Pulmonary artery endothelial cell (primary cell): Measurements from ENCODE around the gene CEACAM18. TPM values are rescaled to one million over a fixed set of nuclear protein-coding genes. Genes with fewer than 3 reads are reported as not detected.
"Not testable (repeated sequence)": the region's sequence is repeated elsewhere in the genome, so short reads cannot be mapped to it uniquely, and the experiment has no call there.

Source experiments
- DNase-seq: peaks from one replicate; pipeline ENCODE4 v3.0.0-alpha.2; 2011; ENCODE audit warnings: low read depth, low spot score
- total RNA-seq: library from RNA; depleted of rRNA; stranded (reverse); fragments of >200 nt; gene quantifications from 2 replicates; pipeline ENCODE4 v1.2.3, GENCODE V29; 2014

CEACAM18 gene
- total RNA-seq = not detected in 2 replicates

DNA sequence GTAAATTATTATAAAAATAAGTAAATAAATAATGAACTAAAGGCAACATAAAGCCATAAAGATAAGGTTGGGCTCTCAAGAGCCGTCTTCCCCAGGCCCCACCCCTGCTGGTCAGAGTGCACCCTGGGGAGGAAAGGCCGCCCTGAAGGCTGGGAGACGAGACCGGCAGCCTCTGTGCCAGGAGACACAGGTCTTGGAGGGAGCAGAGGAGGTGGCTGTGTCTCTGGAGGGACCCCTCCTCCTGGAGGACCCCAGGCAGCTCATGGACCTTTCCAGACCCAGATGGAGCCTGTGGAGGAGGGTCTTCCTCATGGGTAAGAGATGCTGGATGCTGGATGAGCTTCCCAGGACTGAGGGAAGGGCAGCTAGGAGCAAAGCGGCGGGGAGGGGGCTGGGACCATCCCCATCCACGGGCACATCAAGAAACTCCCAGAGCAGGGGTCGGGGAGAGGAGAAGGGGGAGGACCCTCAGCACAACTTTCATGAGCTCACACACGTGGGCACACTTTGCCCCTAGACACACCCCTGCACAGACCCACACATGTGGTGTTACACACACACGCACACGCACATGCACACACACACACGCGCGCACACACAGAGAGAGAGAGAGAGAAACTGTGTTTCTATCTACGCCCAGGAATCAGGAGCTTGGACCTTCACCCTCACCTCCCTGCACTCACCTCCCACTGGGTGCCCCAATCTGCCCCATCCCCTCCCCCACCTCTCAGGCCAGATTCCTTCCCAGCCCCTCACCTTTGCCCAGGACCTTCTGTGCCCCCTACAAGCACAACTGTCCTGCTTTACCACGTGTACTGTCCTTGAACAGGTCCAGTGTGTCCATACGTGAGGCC, at the start of gene CEACAM18:
Gene CEACAM18 (plus strand): TSS at position 159 of the 854 bp plus-strand sequence.
- no peak for DNase-seq

DNA sequence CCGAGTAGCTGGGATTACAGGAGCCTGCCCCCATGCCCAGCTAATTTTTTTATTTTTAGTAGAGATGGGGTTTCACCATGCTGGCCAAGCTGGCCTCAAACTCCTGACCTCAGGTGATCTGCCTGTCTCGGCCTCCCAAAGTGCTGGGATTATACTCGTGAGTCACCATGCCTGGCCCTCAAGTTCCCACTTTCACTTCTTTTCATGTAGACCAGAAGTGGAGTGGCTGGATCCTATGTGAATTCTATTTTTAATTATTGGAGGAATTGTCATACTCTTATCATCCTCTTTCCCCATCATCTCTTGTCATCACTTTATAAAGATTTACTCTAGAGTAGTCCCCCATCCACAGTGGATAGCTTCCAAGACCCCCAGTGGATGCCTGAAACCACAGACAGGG, 48.1 kb upstream of the CEACAM18 start:
- no peak for DNase-seq

DNA sequence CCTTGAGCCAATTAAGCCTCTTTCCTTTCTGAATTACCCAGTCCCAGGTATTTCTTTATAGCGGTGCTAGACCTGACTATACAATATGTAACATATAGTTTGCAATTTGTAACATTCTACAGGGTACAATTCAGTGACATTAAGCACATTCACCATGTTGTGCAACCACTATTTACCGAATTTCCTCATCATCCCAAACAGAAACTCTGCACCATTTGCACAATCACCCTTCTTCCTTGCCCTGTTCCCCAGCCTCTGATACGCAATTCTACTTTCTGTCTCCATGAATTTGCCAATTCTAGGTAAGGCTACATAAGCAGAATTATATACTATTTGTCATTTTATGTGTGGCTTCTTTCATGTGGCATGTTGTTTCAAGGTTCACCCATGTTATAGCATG, 47.2 kb upstream of the CEACAM18 start:
- DNase-seq = no peak

DNA sequence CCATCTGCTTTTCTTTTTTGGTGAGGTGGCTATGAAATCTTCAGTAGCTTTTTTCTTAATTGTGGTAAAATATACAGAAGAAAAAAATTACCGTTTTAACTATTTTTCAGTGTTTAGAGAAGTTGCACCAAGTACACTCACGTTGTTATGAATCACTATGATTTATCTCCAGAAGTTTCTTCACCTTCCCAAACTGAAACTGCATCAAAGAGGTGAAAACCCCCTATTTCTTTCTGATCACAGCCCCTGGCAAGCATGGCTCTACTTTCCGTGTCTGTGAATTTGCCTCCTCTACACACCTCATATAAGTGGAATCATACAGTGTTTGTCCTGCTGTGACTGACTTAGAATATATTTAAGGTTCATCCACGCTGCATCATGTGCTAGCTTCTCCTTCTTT, 45.3 kb upstream of the CEACAM18 start:
- no peak for DNase-seq

DNA sequence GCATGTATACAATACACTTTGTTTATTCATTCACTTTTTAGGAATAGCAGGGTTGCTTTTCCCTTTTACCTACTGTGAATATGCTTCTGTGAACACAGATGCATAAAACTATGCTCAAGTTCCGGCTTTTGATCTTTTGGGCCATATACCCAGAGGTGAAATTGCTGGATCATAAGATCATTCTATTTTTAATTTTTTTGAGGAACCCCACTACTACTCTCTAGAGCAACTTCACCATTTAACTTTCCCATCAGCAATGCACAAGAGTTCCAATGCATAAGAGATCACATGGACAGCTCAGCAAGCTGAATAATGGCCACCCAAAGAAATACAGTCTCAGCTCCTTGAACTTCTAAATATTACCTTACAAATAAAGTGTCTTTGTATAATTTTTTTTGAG, 43.9 kb upstream of the CEACAM18 start:
- no peak for DNase-seq

DNA sequence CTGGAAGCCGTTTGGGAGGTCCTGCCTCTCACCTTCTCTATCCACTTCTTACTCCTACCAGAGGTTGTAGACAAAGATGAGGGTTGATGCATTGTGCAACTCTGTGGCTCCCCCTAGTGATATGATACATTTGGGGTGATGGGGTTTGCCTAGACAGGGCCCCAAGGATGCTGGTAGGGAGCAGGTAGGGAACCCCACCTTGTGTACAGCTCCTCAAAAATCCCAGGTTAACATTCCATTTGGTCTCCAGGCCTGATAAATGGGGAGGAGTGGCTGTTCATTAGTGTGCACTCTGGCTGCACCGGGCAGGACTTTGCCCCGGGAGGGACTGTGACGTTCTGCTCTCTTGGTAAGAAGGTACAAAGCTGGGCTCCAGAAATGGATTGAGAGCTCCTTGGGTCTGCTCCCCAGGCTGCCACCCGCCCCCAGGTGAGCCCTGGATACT, 39.3 kb upstream of the CEACAM18 start:
- no peak for DNase-seq

DNA sequence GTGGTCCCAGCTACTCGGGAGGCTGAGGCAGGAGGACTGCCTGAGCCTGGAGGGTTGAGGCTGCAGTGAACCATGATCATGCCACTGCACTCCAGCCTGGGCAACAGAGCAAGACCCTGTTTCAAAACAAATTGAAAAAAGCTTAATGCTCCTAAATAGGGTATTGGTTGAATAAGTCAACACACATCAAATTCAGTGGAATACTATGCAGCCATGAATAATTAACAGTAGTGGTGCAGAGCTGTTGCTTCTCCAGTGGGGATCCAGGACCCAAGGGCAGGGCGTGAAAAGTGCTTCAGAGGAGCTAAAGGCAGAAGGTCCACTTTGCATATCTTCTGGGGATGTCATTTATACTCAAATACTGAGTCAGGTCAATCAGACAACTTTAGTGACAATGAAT, 38.3 kb upstream of the CEACAM18 start:
- DNase-seq = no peak

DNA sequence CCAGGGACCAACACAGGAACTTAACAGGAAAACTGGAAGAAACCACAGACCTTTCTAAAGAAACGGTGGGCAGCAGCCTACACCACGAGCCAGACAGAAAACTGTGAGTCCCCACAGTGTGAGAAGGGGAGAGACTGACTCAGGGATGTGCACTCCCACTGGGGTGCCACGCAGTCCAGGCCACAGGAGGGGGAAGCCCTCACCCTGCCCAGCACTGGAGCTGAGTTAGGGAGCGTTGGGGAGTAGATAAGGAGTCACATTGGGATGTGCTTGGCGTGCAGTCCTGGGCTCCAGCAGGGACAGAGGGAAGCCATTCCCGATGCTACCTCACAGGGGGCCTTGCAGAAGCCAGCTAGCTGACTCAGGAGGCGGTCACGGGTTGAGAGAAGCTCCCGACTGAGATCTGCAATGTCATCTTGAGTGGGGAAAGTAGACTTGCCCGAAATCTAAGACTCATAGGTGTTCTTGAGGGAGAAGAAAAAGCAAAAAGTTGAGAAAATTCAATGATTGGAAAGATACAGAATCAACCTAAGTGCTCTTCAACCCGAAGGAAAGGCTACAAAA, 37.4 kb upstream of the CEACAM18 start:
- DNase-seq = no peak

DNA sequence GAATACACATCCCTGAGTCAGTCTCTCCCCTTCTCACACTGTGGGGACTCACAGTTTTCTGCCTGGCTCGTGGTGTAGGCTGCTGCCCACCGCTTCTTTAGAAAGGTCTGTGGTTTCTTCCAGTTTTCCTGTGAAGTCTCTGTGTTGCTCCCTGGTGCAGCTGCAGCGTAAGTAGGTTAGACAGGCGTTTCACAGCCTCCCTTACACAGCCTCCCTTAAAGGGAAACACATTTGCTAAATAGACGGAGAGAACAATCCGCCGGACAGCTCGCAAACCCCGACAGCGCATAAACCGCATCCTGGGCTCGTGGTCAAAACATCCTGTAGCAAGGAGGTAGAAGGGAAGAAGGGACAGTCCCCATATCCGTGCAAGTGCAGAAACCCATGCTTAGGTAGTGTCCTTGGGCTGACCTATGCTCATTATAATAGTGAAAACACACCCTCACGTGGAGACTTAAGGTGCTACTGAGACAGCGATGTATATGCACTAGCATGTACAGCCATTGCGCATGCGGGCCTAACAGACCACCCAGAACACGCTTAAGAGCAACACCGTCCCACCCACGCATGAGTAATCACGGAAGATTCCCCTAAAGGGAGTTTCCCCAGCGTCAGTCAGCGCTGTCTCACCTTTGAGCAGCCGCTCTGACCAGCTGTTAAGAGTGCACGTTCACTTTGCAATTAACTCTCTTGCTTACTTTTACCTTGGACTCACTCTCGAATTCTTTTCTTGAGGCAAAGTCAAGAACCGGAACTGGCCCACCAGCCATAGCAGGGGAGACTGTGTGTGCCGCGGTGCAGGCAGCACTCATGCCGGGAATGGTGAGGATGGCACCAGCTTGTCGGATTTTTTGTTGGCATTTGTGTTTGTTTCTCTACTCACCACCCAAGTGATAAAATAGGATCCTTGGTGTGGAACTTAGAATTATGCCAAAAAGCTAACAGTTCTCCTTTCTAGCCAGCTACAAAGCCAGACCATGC, 36.6 kb upstream of the CEACAM18 start:
- DNase-seq = no peak

DNA sequence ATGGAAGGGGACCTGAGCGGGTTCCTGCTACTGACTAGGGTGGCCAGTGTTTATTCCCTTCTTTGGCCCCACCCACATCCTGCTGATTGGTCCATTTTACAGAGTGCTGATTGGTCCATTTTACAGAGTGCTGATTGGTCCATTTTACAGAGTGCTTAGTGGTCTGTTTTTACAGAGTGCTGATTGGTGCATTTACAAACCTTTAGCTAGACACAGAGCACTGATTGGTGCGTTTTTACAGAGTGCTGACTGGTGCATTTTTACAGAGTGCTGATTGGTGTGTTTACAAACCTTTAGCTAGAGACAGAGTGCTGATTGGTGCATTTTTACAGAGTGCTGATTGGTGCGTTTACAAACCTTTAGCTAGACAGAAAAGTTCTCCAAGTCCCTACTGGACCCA, 30.8 kb upstream of the CEACAM18 start:
- DNase-seq = not testable (repeated sequence)

DNA sequence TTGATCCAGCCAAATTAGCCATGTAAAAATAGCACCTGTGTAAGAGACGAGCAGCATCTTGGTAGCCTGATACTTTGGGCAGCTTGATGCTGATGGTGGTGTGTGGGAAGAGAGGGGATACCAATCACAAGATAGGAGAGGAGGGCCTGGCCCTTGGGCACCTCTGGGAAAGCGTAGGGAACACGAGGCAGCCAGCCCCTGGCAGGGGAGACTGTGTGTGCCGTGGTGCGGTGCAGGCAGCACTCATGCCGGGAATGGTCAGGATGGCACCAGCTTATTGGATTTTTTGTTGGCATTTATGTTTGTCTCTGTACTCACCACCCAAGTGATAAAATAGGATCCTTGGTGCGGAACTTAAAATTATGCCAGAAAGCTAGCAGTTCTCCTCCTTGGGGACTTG, 30.3 kb upstream of the CEACAM18 start:
- DNase-seq = no peak

DNA sequence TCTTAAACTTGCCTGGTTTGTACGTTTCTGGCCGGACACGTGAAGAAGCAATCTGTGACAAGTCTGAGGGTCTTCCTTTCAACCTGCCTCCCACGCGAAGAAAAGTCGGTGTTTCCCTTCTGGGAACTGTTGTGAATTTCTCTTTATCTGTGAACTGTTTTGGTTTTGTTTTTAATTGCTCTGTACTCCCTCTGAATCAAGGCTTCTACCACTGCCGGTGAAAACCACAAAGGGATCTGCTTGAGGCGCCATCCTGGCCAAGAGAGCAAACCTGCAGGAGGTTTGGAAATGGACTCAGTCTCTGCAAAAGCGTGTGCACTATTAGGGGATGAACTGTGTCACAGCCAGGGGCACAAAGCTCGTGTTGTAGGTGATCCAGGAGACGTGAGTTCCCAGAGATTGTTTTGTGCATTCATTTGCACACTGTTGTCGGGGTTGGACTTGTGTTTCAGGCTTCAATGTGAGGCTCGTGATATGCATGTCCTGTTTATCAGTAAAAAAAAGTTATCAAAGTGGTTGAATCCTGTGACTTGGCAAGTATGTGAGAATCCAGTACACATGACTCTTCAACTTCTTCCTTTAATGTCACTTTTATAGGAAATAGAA, 29.8 kb upstream of the CEACAM18 start:
- no peak for DNase-seq

DNA sequence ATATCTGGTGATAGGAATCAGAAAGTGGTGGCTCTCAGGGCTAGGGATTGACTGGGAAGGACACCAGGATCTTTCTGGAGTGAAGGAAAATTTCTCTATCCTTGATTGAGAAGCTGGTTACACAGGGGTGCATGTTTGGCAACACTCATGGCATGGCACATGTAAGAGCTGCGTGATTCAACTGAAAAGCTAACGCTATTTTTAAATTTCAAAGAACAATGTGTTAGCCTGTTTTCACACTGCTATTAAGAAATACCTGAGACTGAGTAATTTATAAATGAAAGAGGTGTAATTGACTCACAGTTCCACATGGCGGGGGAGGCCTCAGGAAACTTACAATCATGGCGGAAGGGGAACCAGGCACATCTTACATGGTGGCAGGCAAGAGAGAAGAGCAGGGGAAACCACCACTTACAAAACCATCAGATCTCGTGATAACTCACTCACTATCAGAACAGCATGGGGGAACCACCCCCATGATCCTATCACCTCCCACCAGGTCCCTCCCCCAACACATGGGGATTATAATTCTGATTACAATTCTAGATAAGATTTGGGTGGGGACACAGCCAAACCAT, 27.5 kb upstream of the CEACAM18 start:
- DNase-seq = no peak

DNA sequence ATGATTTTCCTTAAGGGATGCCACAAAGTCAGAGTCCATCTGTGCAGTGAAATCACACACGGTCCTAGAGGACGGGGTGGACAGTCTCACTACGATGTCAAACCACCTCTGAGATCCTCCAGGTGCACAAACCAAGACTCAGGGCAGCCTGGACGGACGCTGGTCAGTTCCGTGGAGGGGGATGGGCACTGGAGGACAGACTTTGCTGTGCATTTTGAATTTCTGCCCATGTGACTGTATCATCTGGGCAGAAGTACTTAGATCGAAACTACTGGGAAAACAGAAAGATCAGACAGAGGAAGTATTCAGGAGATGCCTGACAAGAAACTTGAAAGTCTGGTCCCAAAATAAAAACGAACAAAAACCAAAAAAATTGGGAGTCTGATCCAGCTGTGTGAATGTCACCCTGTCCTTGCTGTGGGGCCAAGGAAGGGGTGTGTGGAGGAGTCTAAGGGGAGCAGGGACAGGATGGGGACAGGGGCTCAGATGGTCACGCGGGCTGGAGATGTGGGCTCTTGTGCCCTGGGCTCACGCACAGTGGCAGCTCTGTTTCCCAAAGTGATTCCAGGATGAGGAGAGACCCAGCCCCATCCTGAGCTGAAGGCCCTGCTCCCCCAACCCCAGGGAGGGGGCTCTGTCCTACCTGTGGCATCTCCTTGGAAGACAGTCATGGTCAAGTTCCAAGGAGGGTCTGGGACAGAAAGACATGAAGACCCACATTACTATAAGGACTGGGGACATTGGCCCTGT, 21.6 kb upstream of the CEACAM18 start:
- no peak for DNase-seq

DNA sequence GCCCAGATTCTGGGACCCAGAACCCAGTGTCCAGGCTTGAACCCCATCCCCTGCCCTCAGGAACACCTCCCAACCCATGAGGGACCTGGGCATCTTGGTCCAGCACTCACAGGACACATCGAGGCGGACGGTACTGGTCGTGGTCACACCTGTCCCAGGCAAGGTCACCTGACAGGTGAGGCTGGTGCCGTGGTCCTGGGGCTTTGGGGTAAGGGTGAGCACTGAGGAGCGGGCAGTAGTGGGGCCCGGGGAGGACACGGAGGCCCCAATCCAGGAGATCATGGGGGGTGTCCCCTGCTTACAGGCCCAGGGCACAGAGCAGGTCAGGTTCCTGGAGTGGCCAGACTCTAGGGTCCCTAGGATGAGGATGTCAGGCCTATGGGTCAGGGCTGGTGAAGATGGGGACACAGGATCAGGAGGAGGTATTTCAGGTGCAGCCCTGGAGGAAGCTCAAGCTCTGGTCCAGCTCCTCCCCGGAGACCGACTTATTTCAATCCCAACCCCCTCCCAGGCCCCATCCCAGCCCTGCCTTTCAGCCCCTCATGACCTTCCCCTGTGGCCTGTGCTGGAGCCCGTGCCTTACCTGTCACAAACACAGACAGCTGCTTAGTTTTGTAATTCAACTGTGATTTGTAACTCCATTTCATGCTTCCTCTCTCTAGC, 20.9 kb upstream of the CEACAM18 start:
- DNase-seq = no peak

DNA sequence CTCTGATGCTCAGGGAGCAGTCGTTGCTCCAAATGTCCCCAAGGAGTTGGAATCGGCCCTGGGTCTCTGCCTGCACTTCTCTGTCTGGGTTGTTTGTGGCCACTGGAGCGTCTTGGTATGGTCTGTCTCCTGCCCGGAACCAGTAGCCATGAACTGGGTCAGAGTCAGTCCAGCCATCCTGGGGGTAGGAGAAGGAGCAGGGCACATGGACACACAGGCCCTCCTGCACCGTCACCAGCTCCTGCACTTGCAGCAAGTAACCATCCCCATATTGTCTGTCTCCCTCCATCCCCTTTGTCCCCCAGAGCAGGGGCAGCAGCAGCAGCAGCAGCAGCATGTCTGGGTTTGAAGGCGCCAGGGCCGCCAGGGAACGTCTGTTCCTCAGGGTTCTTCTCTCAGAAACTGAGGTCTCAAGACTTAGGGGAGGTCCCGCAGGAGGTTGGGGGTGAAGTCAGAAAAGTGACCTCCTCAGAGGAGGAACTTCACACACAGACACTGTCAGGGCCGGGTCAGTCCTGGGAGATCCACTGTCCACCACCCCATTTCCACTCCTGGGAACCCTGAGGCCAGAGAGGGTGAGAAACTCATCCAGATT, 20.2 kb upstream of the CEACAM18 start, which contains the start of gene SIGLEC8:
Gene SIGLEC8 (minus strand): TSS at position 404 of the 595 bp plus-strand sequence. CDS start 67 bp downstream, at position 337.
- DNase-seq = no peak

DNA sequence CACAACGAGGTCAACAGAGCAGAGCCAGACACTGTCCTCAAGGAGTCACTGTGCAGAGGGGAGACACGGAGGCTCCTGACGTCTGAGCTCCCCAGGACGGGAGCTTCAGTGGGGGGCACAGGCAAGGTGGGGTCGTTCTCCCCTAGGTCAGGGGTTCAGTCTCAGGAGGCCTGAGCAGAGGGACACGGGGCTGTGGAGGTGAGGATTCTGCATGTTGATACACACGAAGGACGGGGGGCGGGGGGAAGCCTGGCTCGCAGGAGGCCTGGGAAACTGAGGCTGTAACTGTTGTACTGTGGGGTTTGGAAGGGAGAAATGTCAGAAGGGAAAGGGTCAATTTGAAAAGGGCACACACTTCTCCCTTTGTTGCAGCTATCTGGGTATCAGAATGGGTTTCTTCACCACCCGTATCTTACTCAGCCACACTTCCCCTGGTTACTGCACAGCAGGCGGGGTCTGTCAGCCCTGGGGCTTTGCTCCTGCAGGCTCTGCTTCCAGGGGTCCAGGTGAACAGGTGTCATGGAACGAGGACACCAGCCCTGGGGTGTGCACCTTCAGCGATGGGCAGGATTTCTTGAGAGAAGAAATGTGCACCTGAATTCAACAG, 19.3 kb upstream of the CEACAM18 start:
- DNase-seq = no peak

DNA sequence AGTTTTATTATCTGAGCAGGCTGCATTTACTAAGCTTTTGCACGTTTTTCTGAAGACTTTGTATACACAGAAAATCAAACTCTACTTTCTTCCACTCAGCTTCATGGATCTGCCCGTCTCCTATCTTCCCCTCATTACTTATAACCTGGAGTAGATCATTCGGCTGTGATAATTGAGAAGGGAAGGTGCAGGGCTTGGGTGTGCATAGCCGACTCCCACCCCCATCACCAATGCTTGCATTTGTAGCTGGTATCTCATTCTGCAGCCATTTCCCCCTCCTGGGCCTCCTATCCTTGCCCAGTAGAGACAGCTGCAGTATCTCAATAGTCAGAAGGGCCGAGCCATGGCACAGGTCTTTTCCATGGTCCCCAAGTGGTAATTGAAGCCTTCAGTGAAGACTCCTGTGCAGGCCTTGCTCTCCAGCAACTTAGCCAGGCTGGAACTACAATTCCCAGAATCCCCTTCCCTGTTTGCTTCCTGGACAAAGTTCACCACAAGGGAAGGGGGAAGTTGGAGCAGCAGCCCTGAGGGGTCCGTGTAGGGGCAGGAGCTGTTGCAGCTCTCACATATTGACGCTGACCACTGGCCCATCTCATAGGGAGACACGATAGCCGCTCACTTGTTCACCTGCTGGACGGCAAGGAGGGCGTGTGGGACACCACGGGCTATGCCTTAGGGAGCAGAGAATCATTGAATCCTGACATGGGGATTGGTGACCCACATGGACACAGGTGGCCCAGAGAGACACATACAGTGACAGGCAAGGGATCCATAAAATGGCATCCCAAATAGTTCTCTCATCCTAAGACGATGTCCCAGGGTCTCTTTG, 18.0 kb upstream of the CEACAM18 start:
- no peak for DNase-seq
